ENCODE measurements around the gene OLFM2.

OLFM2 gene

DNA sequence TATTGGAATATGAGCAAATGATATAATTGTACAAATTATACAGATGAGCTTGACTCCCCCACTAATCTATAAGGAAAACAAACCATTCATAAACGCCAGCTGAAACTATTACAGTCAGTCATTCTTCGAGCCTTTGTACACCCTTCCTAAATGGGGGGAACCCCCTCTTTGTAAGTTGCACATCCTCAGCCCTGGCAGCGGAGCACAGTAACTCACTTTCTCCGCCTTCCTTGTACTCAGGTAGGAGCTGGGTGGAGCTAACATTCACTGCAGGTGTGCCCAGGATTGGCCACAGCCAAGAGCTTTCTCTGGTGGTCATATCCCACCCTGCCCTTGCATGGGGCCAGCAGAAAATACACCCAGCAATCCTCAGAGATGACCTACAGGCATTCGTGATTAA is 72.6 kb downstream of the OLFM2 start:
- ChIA-PET POLR2A (no interaction called here), CTCF (interaction anchor here (1.0 kb wide), 1 partner anchor 16 kb away, joined by 4 read pairs; no protein-coding TSS in a partner anchor)
- no peak overlapping the region for H3K4me3 ChIP-seq (ENCODE audit: low read depth, low read length)
- TF ChIP-seq, protein P1, sequence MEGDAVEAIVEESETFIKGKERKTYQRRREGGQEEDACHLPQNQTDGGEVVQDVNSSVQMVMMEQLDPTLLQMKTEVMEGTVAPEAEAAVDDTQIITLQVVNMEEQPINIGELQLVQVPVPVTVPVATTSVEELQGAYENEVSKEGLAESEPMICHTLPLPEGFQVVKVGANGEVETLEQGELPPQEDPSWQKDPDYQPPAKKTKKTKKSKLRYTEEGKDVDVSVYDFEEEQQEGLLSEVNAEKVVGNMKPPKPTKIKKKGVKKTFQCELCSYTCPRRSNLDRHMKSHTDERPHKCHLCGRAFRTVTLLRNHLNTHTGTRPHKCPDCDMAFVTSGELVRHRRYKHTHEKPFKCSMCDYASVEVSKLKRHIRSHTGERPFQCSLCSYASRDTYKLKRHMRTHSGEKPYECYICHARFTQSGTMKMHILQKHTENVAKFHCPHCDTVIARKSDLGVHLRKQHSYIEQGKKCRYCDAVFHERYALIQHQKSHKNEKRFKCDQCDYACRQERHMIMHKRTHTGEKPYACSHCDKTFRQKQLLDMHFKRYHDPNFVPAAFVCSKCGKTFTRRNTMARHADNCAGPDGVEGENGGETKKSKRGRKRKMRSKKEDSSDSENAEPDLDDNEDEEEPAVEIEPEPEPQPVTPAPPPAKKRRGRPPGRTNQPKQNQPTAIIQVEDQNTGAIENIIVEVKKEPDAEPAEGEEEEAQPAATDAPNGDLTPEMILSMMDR (IDR thresholded peaks at IDR 0.05; ENCODE audit: insufficient read depth, low read length, missing control alignments): no peak
- DNase-seq (ENCODE audit: low read depth, low spot score): no peak

- no peak overlapping the region for H3K4me3 ChIP-seq (ENCODE audit: low read depth, low read length)
- CTCF ChIA-PET: no interaction called here
- no peak for DNase-seq (ENCODE audit: low read depth, low spot score)
- TF ChIP-seq, protein P1 (IDR thresholded peaks at IDR 0.05; ENCODE audit: insufficient read depth, low read length, missing control alignments): no peak
- POLR2A ChIA-PET: no interaction called here
These were observed 73.4 kb downstream of the OLFM2 start for GRCh38 chr19:9862938-9863337.

DNA sequence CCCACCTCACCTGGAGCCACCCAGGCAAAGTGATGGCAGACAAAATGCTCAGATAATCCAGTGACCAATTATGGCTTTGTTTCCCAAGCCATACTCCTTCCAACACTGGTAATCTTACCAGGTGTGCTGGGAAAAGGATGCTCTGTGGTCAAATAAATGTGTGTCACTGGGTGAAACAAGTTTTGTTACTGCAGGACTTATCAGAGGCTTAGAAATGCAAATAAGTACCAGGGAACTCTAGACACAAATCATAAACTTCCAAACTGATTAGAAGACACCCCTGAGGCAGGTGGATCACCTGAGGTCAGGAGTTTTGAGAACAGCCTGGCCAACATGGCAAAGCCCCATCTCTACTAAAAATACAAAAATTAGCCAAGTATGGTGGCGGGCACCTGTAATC is 74.8 kb downstream of the OLFM2 start:
- DNase-seq (ENCODE audit: low read depth, low spot score): no peak
- CTCF ChIA-PET: interaction anchor here (0.8 to 1.2 kb wide), 2 partner anchors 10 to 21 kb away, joined by 3 read pairs; no protein-coding TSS in a partner anchor
- H3K4me3 ChIP-seq (ENCODE audit: low read depth, low read length): no peak overlapping the region
- POLR2A ChIA-PET: no interaction called here
- TF ChIP-seq, protein P1 (IDR thresholded peaks at IDR 0.05; ENCODE audit: insufficient read depth, low read length, missing control alignments): no peak

- no peak for DNase-seq (ENCODE audit: low read depth, low spot score)
- CTCF ChIA-PET: no interaction called here
- TF ChIP-seq, protein P1 (IDR thresholded peaks at IDR 0.05; ENCODE audit: insufficient read depth, low read length, missing control alignments): no peak
- POLR2A ChIA-PET: no interaction called here
- no peak overlapping the region for H3K4me3 ChIP-seq (ENCODE audit: low read depth, low read length)
These were observed 75.9 kb downstream of the OLFM2 start for GRCh38 chr19:9860407-9860806.

GRCh38 chr19:9858766-9859165 is 77.5 kb downstream of the OLFM2 start:
- POLR2A ChIA-PET: no interaction called here
- TF ChIP-seq, protein P1 (IDR thresholded peaks at IDR 0.05; ENCODE audit: insufficient read depth, low read length, missing control alignments): no peak
- no peak for DNase-seq (ENCODE audit: low read depth, low spot score)
- H3K4me3 ChIP-seq (ENCODE audit: low read depth, low read length): no peak overlapping the region
- CTCF ChIA-PET: interaction anchor here (3.2 kb wide), 1 partner anchor 12 kb away, joined by 23 read pairs; no protein-coding TSS in a partner anchor

DNA sequence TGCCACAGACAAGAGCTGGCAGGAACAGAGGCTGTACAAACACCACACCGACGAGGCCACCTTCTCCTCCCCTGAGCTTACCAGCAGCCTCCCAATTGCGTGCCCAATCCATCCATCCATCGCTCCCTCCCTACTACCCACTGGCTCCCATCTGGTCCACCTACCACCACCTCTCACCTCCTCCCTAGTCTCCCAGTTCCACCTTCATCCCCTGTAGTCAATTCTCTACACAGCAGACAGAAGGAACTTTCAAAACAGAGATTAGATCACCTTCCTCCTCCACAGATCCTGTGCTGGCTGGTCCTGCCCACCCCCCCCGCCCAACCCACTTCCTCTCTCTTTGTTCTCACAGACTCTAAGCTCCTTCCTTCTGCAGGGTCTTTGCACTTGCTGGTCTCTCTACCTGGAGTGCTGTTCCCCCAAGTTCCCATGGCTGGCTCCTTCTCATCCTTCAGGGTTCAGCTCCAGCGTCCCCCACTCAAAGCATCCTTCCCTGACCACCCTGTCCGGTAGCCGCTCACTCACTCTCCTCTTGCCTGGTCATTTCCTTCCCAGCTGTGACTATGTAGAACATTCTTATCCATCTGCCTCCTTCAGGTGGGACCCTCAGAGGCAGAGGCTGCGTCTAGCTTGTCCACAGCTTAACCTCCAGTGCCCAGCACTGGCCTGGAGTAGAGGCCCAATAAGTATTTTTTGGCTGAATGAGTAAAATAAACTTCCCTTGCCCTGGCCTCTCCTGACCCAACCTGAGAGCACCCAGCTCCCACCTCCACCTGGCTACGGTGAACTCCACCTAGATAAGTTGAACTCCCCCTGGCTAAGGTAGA is 78.2 kb downstream of the OLFM2 start:
- TF ChIP-seq, protein P1 (IDR thresholded peaks at IDR 0.05; ENCODE audit: insufficient read depth, low read length, missing control alignments): no peak
- DNase-seq (ENCODE audit: low read depth, low spot score): no peak
- POLR2A ChIA-PET: no interaction called here
- CTCF ChIA-PET: interaction anchor here (3.2 kb wide), 1 partner anchor 11 kb away, joined by 23 read pairs; no protein-coding TSS in a partner anchor
- no peak overlapping the region for H3K4me3 ChIP-seq (ENCODE audit: low read depth, low read length)
